Activated CD4-positive, alpha-beta T cell treated with anti-CD3 and anti-CD28 coated beads, Interleukin-2, Interleukin-4, amounts not matched to agents 100 ng/mL and 50 ng/mL, durations not matched to agents 16 hours and 8 hours (primary cell): ENCODE data around the gene VSX1.

Experiments
- DNase-seq: peaks from one replicate; pipeline ENCODE4 v3.0.0-alpha.2; 2020; ENCODE audit warnings: low spot score

VSX1 gene

GRCh38 chr20:25053255-25054031 is 28.5 kb downstream of the VSX1 start:
- no peak for DNase-seq

GRCh38 chr20:25052255-25053194 is 29.4 kb downstream of the VSX1 start:
- no peak for DNase-seq

GRCh38 chr20:25051386-25052155 is 30.4 kb downstream of the VSX1 start:
- DNase-seq: no peak

GRCh38 chr20:25050501-25051350 is 31.2 kb downstream of the VSX1 start:
- DNase-seq: no peak

- no peak for DNase-seq
Measured at GRCh38 chr20:25050082-25050481, 31.9 kb downstream of the VSX1 start.

GRCh38 chr20:25049261-25050060 is 32.5 kb downstream of the VSX1 start:
- no peak for DNase-seq

- no peak for DNase-seq
Measured at GRCh38 chr20:25048519-25048952, 33.4 kb downstream of the VSX1 start.

GRCh38 chr20:25047766-25048165 is 34.2 kb downstream of the VSX1 start:
- DNase-seq: no peak

GRCh38 chr20:25046736-25047666 is 34.9 kb downstream of the VSX1 start:
- no peak for DNase-seq

GRCh38 chr20:25046181-25046641 is 35.7 kb downstream of the VSX1 start:
- DNase-seq: no peak

- DNase-seq: no peak
Measured at GRCh38 chr20:25045343-25045712, 36.6 kb downstream of the VSX1 start.

- DNase-seq: no peak
Measured at GRCh38 chr20:25044660-25045342, 37.1 kb downstream of the VSX1 start.

- no peak for DNase-seq
Measured at GRCh38 chr20:25044261-25044560, 37.7 kb downstream of the VSX1 start.

GRCh38 chr20:25043499-25044260 is 38.3 kb downstream of the VSX1 start:
- DNase-seq: no peak

GRCh38 chr20:25042531-25043498 is 39.1 kb downstream of the VSX1 start:
- peak; percentile 20 for DNase-seq

- no peak for DNase-seq
Measured at GRCh38 chr20:25041813-25042530, 40.0 kb downstream of the VSX1 start.
